SK-N-SH (cell line): ENCODE results near the gene SLC66A1. TPM values are rescaled to one million over a fixed set of nuclear protein-coding genes. Genes with fewer than 3 reads are reported as not detected.

Experiments
- CTCF ChIA-PET: fragments of 300-600, 350-600 bp; formaldehyde crosslinking; extraction: SDS; loops from one replicate; lab custom pipeline; 2021; lab: Yijun Ruan, JAX
- POLR2A ChIA-PET: fragments of 350-600 bp; sonication (Branson Sonifier 250); formaldehyde crosslinking; extraction: SDS; loops from one replicate; lab custom pipeline; 2020; ENCODE audit warnings: antibody characterized with exemption, inconsistent platforms; lab: Yijun Ruan, JAX
- DNase-seq: peaks from one replicate; pipeline ENCODE4 v3.0.0; 2012
- H2AFZ ChIP-seq: fragments of 200-600 bp; sonication (generic); 2 replicates; pipeline ENCODE4 v1.8.1; 2016; ENCODE audit warnings: antibody characterized with exemption, mild to moderate bottlenecking, low read depth
- H3F3A ChIP-seq: fragments of 200-600 bp; sonication (generic); replicated peaks from 2 replicates; pipeline ENCODE3; 2016; ENCODE audit warnings: antibody characterized with exemption, mild to moderate bottlenecking; ENCODE audit not compliant: insufficient read depth
- H3K27ac ChIP-seq, 2 experiments: fragments of 200-500 bp in 1 of 2; fragments of 200-600 bp in 1 of 2; sonication (Bioruptor generic) in 1 of 2; sonication (generic), shearing (Covaris generic) in 1 of 2; 2 replicates each; pipeline versions ENCODE4 v1.5.1 to v1.6.1; 2014 to 2016; ENCODE audit warnings: low read depth in 2 of 2, inconsistent platforms in 1 of 2, low read length in 1 of 2, mild to moderate bottlenecking in 1 of 2, mixed read lengths in 1 of 2
- H3K27me3 ChIP-seq: fragments of 200-600 bp; sonication (generic), shearing (Covaris generic); 2 replicates; pipeline ENCODE4 v1.6.1; 2016; ENCODE audit warnings: mixed run types; ENCODE audit not compliant: insufficient read depth
- H3K36me3 ChIP-seq, 2 experiments: fragments of 200-500 bp in 1 of 2; fragments of 200-600 bp in 1 of 2; sonication (Bioruptor generic) in 1 of 2; sonication (generic) in 1 of 2; replicated peaks in 1 of 2; 2 replicates each; pipeline versions ENCODE3 to v1.5.1; 2014 to 2016; ENCODE audit warnings: low read length in 1 of 2, mild to moderate bottlenecking in 1 of 2; ENCODE audit not compliant: insufficient read depth in 2 of 2, control insufficient read depth in 1 of 2
- H3K4me1 ChIP-seq, 2 experiments: fragments of 200-500 bp in 1 of 2; fragments of 200-600 bp in 1 of 2; sonication (Bioruptor generic) in 1 of 2; sonication (generic), shearing (Covaris generic) in 1 of 2; 2 replicates each; pipeline versions ENCODE4 v1.5.1 to v1.6.1; 2014 to 2016; ENCODE audit warnings: low read depth in 1 of 2, low read length in 1 of 2, mixed run types in 1 of 2; ENCODE audit not compliant: insufficient read depth in 2 of 2, control insufficient read depth in 1 of 2
- H3K4me2 ChIP-seq: fragments of 200-600 bp; sonication (generic), shearing (Covaris generic); 2 replicates; pipeline ENCODE4 v1.6.1; 2017; ENCODE audit warnings: mixed run types
- H3K4me3 ChIP-seq, 2 experiments: fragments of 200-500 bp in 1 of 2; fragments of 200-600 bp in 1 of 2; sonication (Bioruptor generic) in 1 of 2; sonication (generic), shearing (Covaris generic) in 1 of 2; 2 replicates each; pipeline versions ENCODE4 v1.5.1 to v1.8.1; 2014 to 2016; ENCODE audit warnings: low read depth in 2 of 2, inconsistent platforms in 1 of 2, low read length in 1 of 2, mild to moderate bottlenecking in 1 of 2, mixed read lengths in 1 of 2, moderate library complexity in 1 of 2
- H3K79me2 ChIP-seq: fragments of 200-600 bp; sonication (generic); 2 replicates; pipeline ENCODE4 v1.8.1; 2017; ENCODE audit warnings: mild to moderate bottlenecking; ENCODE audit not compliant: insufficient read depth
- H3K9ac ChIP-seq: fragments of 200-600 bp; sonication (generic); 2 replicates; pipeline ENCODE4 v1.6.1; 2017; ENCODE audit warnings: mixed run types
- H3K9me2 ChIP-seq: fragments of 200-600 bp; sonication (generic); 2 replicates; pipeline ENCODE4 v1.6.1; 2017; ENCODE audit warnings: mixed run types
- H3K9me3 ChIP-seq: fragments of 200-600 bp; sonication (generic); 2 replicates; pipeline ENCODE4 v1.6.1; 2017; ENCODE audit warnings: mixed run types, mild to moderate bottlenecking, moderate library complexity
- H4K20me1 ChIP-seq: fragments of 200-600 bp; sonication (generic); 2 replicates; pipeline ENCODE4 v1.6.1; 2017; ENCODE audit warnings: mild to moderate bottlenecking, mixed run types; ENCODE audit not compliant: insufficient read depth
- ELF1 ChIP-seq: IDR thresholded peaks from 2 replicates; pipeline ENCODE4 v1.4.0; 2012
- EZH2phosphoT487 ChIP-seq: fragments of 200-600 bp; sonication (generic); IDR thresholded peaks from 2 replicates; pipeline ENCODE4 v1.6.1; 2017; ENCODE audit warnings: low read depth, mixed run types, mild to moderate bottlenecking, antibody characterized with exemption, moderate library complexity, borderline replicate concordance
- FOSL2 ChIP-seq: IDR thresholded peaks from 2 replicates; pipeline ENCODE4 v1.4.0; 2012; ENCODE audit warnings: low read depth, mild to moderate bottlenecking, moderate library complexity, borderline replicate concordance
- FOXJ3 ChIP-seq: sonication (generic); formaldehyde crosslinking; IDR thresholded peaks from 2 replicates; pipeline ENCODE4 v1.5.1; 2020; ENCODE audit warnings: mild to moderate bottlenecking, missing genetic modification reagents
- FOXM1 ChIP-seq: IDR thresholded peaks from 2 replicates; pipeline ENCODE4 v1.4.0; 2012; ENCODE audit warnings: low read depth, mild to moderate bottlenecking
- GATA2 ChIP-seq: sonication (generic); formaldehyde crosslinking; IDR thresholded peaks from 2 replicates; pipeline ENCODE4 v1.5.0; 2020; ENCODE audit warnings: mild to moderate bottlenecking, missing genetic modification reagents
- NFIC ChIP-seq: IDR thresholded peaks from 2 replicates; pipeline ENCODE4 v1.4.0; 2012; ENCODE audit warnings: borderline replicate concordance
- NRF1 ChIP-seq: IDR thresholded peaks from 2 replicates; pipeline ENCODE4 v1.6.1; 2012; ENCODE audit warnings: low read depth, mild to moderate bottlenecking, low read length
- PBX3 ChIP-seq: IDR thresholded peaks from 2 replicates; pipeline ENCODE4; 2012
- RFX5 ChIP-seq: IDR thresholded peaks from 2 replicates; pipeline ENCODE4 v1.6.1; 2012; ENCODE audit warnings: mild to moderate bottlenecking, improper control_type of control experiment, low read length
- USF1 ChIP-seq: IDR thresholded peaks from 2 replicates; pipeline ENCODE4 v1.4.0; 2012; ENCODE audit warnings: low read depth, borderline replicate concordance
- USF2 ChIP-seq: fragments of 150-350 bp; IDR thresholded peaks from 2 replicates; pipeline ENCODE4 v1.6.1; 2017; ENCODE audit warnings: antibody characterized with exemption, low read length, low read depth, borderline replicate concordance
- WGBS: methylation state at CpG from one replicate; pipeline ENCODE4 v1.1.6; 2017; ENCODE audit warnings: low lambda C conversion rate; 5-methylcytosine and 5-hydroxymethylcytosine counted together
- polyA plus RNA-seq, 3 experiments: library from polyadenylated mRNA; depleted of rRNA; stranded (reverse); fragments of >200 nt; gene quantifications; 2 replicates each; pipeline ENCODE4 v1.2.3, GENCODE V29; 2012
- TF ChIP-seq, protein P1 (sequence below): IDR thresholded peaks from 2 replicates; pipeline ENCODE4 v1.4.0; 2012; ENCODE audit warnings: low read depth, borderline replicate concordance

SLC66A1 gene
- polyA plus RNA-seq, 1 of the 3 experiments (the other 2 are of a cell fraction), result 16.9 TPM

DNA sequence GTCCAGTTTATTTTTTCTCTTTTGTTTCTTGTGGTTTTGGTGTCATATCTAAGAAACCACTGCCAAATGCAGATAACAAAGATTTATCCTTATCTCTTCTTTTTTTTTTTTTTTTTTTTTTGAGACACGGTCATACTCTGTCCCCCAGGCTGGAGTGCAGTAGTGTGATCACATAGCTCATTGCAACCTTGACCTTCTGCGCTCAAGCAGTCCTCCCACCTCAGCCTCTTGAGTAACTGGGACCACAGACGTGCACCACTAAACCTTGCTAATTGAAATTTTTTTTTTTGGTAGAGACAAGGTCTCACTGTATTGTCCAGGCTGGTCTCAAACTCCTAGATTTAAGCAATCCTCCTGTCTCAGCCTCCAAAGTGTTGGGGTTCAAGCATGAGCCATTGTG lies 8.9 kb downstream of the SLC66A1 start:
- H3K36me3 ChIP-seq, result peaks cover 8 to 16% of the 10 kb centered on the region in 2 experiments

More for the DNA sequence above, 8.9 kb downstream of the SLC66A1 start:
- TF ChIP-seq EZH2phosphoT487, result no peak
- no peak for TF ChIP-seq USF2
- TF ChIP-seq PBX3, result no peak
- no peak for TF ChIP-seq RFX5
- TF ChIP-seq GATA2 (CRISPR knock-in tag), result no peak
- no peak for TF ChIP-seq NRF1
- no peak for TF ChIP-seq FOXM1
- no peak for TF ChIP-seq USF1
- TF ChIP-seq, protein P1, sequence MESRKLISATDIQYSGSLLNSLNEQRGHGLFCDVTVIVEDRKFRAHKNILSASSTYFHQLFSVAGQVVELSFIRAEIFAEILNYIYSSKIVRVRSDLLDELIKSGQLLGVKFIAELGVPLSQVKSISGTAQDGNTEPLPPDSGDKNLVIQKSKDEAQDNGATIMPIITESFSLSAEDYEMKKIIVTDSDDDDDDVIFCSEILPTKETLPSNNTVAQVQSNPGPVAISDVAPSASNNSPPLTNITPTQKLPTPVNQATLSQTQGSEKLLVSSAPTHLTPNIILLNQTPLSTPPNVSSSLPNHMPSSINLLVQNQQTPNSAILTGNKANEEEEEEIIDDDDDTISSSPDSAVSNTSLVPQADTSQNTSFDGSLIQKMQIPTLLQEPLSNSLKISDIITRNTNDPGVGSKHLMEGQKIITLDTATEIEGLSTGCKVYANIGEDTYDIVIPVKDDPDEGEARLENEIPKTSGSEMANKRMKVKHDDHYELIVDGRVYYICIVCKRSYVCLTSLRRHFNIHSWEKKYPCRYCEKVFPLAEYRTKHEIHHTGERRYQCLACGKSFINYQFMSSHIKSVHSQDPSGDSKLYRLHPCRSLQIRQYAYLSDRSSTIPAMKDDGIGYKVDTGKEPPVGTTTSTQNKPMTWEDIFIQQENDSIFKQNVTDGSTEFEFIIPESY, result no peak
- TF ChIP-seq NFIC, result no peak
- TF ChIP-seq ELF1, result no peak
- no peak for TF ChIP-seq FOXJ3 (CRISPR knock-in tag)
- TF ChIP-seq FOSL2, result no peak
- Histone ChIP-seq H3F3A (no peaks in the 10 kb centered on the region), H3K79me2 (peaks cover 20% of the 10 kb centered on the region), H3K4me2 (no peak overlapping the region), H3K9me2 (no peaks in the 10 kb centered on the region), H2AFZ (no peak overlapping the region), H3K27me3 (no peaks in the 10 kb centered on the region), H4K20me1 (no peaks in the 10 kb centered on the region), H3K9me3 (no peaks in the 10 kb centered on the region), H3K9ac (no peak overlapping the region), H3K27ac (no peak overlapping the region), H3K4me1 (peaks cover 0 to 2% of the 10 kb centered on the region in 2 experiments; a peak in 1 of 4 replicates), H3K4me3 (no peak overlapping the region)
- WGBS, result 91% methylated on average over 3 of the region's 3 CpGs
- DNase-seq, result no peak
- POLR2A ChIA-PET, result no interaction called here
- CTCF ChIA-PET, result no interaction called here
